Testis (tissue), 3 donors: ENCODE data around the gene COL6A3. TPM values are rescaled to one million over a fixed set of nuclear protein-coding genes. Genes with fewer than 3 reads are reported as not detected.

Experiments
- DNase-seq: peaks from one replicate; pipeline ENCODE4 v3.0.0-alpha.2; 2019
- H3K27ac ChIP-seq, 2 donors: fragments of 200-600 bp; sonication (generic); one replicate each; pipeline ENCODE4 v1.5.1; 2019
- H3K27me3 ChIP-seq: fragments of 200-600 bp; sonication (generic); one replicate; pipeline ENCODE4 v1.5.1; 2019
- H3K36me3 ChIP-seq: fragments of 200-600 bp; sonication (generic); one replicate; pipeline ENCODE4 v1.5.1; 2017; ENCODE audit warnings: low read depth; ENCODE audit errors: missing control alignments
- H3K4me1 ChIP-seq: fragments of 200-600 bp; sonication (generic); one replicate; pipeline ENCODE4 v1.5.1; 2019
- H3K4me3 ChIP-seq, 2 donors: fragments of 200-600 bp; sonication (generic); one replicate each; pipeline ENCODE4 v1.5.1; 2017 to 2019
- H3K9me3 ChIP-seq: fragments of 200-600 bp; sonication (generic); one replicate; pipeline ENCODE4 v1.5.1; 2017
- CTCF ChIP-seq, 3 experiments: fragments of 450-650 bp in 2 of 3; fragments of 200-600 bp in 1 of 3; sonication (generic) in 1 of 3; IDR thresholded peaks; one replicate each; pipeline ENCODE4 v1.5.1; 2016 to 2019; ENCODE audit warnings: antibody characterized with exemption in 3 of 3, mild to moderate bottlenecking in 2 of 3, moderate library complexity in 1 of 3
- POLR2A ChIP-seq: fragments of 450-650 bp; IDR thresholded peaks from one replicate; pipeline ENCODE4 v1.6.1; 2017; ENCODE audit warnings: antibody characterized with exemption, mild to moderate bottlenecking, moderate library complexity
- WGBS, 2 donors: methylation state at CpG; one replicate each; pipeline ENCODE4 v1.1.5; 2018; 5-methylcytosine and 5-hydroxymethylcytosine counted together
- intact Hi-C: fragments of 100-400 bp; cut with DNase I; formaldehyde crosslinking; loops from one replicate; pipeline ENCODE4 v1.15.1; 2023; ENCODE audit warnings: low total_unique reads
- polyA plus RNA-seq: library from polyadenylated mRNA; stranded (reverse); fragments of 350-450 nt; fragmentation: Illumina TruSeq; extraction: RNeasy Lipid Tissue Mini Kit (QIAGEN cat#74804); gene quantifications from one replicate; pipeline ENCODE4 v1.2.3, GENCODE V29; 2014; ENCODE audit warnings: low read depth, low replicate concordance; ENCODE audit not compliant: insufficient read depth
- total RNA-seq, 2 donors: library from RNA; depleted of rRNA; stranded (reverse); fragments of >200 nt; gene quantifications; one replicate each; pipeline ENCODE4 v1.2.3, GENCODE V29; 2016

The COL6A3 gene
- total and polyA plus RNA-seq, 3 donors from 2014 or later, result 35.1 to 93.1 (median 74.1) TPM

- WGBS, 2 donors, result 54 to 69% methylated on average over 11 of the region's 11 CpGs
These were observed 10.7 kb downstream of the COL6A3 start for GRCh38 chr2:237403024-237403882.

GRCh38 chr2:237400199-237400598 lies 13.8 kb downstream of the COL6A3 start:
- no peak for DNase-seq
- no peak for TF ChIP-seq POLR2A
- no peak for TF ChIP-seq CTCF (IDR thresholded peaks at IDR 0.05)
- no peaks in the 10 kb centered on the region for H3K27me3 ChIP-seq
- intact Hi-C loops, result no loop called here
- H3K36me3 ChIP-seq, result no peaks in the 10 kb centered on the region
- 66 to 69% methylated on average over 1 of the region's 1 CpG for WGBS, 2 donors
- no peak overlapping the region for H3K4me3 ChIP-seq
- H3K4me1 ChIP-seq, result peaks cover 12% of the 10 kb centered on the region
- no peak overlapping the region for H3K27ac ChIP-seq
- no peaks in the 10 kb centered on the region for H3K9me3 ChIP-seq

More at GRCh38 chr2:237403024-237403882, 10.7 kb downstream of the COL6A3 start:
- H3K27ac ChIP-seq, result no peak overlapping the region
- TF ChIP-seq CTCF (IDR thresholded peaks at IDR 0.05), result no peak
- no peaks in the 10 kb centered on the region for H3K27me3 ChIP-seq
- no peaks in the 10 kb centered on the region for H3K9me3 ChIP-seq
- peak; percentile 40 for DNase-seq
- intact Hi-C loops, result no loop called here
- no peaks in the 10 kb centered on the region for H3K36me3 ChIP-seq
- peaks cover 19% of the 10 kb centered on the region for H3K4me1 ChIP-seq
- H3K4me3 ChIP-seq, result no peak overlapping the region

GRCh38 chr2:237397072-237397471 lies 16.9 kb downstream of the COL6A3 start:
- intact Hi-C loops, result no loop called here
- Histone ChIP-seq H3K36me3 (no peaks in the 10 kb centered on the region), H3K27me3 (no peaks in the 10 kb centered on the region), H3K4me3 (no peak overlapping the region), H3K9me3 (no peaks in the 10 kb centered on the region), H3K27ac (no peak overlapping the region), H3K4me1 (no peaks in the 10 kb centered on the region)
- TF ChIP-seq POLR2A, result no peak
- TF ChIP-seq CTCF (IDR thresholded peaks at IDR 0.05), result no peak
- DNase-seq, result no peak
- WGBS, 2 donors, result 63 to 96% methylated on average over 2 of the region's 2 CpGs

DNA sequence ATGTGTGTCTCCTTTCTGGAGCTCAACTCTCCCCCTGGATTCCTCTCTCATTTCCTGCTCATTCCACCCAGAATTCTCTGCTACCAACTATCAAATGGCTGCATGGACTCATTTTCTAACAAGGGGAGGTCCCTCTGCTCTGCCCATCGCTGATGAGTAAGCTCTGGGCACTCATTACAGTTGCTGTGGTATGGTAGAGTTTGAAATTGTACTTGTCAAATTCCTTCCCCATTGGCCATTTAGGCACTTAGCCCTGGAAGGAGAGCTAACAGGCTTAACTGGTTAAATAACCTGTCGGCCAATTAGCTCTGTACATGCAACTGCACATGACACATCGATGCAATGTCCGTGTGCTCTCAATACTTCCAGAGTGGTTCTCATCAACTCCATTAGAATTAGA lies 20.4 kb downstream of the COL6A3 start:
- no peak for TF ChIP-seq POLR2A
- TF ChIP-seq CTCF (IDR thresholded peaks at IDR 0.05), result no peak
- Histone ChIP-seq H3K27ac (no peak overlapping the region), H3K4me1 (no peaks in the 10 kb centered on the region), H3K9me3 (no peaks in the 10 kb centered on the region), H3K4me3 (no peak overlapping the region), H3K36me3 (no peaks in the 10 kb centered on the region), H3K27me3 (no peaks in the 10 kb centered on the region)
- intact Hi-C loops, result no loop called here
- WGBS, 2 donors, result 92 to 94% methylated on average over 4 of the region's 4 CpGs
- no peak for DNase-seq

DNA sequence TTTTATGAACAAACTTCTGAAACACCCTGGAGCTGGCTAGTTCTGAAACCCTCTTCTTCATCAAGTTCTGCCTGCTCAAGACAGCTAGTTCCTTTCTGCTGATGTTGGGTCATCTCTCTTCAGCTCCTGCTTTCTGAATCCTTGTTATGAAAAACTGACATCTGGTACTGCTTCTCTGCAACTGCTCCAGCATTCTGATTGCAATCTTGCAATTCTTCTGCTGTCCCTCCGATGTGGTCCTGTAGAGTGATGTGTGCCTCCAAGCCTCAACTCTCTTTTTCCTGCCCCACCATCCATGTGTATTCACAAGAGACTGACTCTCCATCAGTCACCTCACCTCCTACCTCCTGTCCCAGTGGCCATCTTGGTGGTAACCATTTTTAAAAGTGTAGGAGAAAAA lies 21.8 kb downstream of the COL6A3 start:
- H3K27ac ChIP-seq, result no peak overlapping the region
- 90 to 95% methylated on average over 1 of the region's 1 CpG for WGBS, 2 donors
- DNase-seq, result no peak

More for the DNA sequence above, 21.8 kb downstream of the COL6A3 start:
- Histone ChIP-seq H3K4me1 (no peaks in the 10 kb centered on the region), H3K4me3 (no peak overlapping the region), H3K36me3 (no peaks in the 10 kb centered on the region), H3K27me3 (no peaks in the 10 kb centered on the region), H3K9me3 (no peaks in the 10 kb centered on the region)
- TF ChIP-seq POLR2A, result no peak
- no peak for TF ChIP-seq CTCF (IDR thresholded peaks at IDR 0.05)
- intact Hi-C loops, result no loop called here
